SK-N-SH (cell line): ENCODE measurements around the gene EML2. TPM values are rescaled to one million over a fixed set of nuclear protein-coding genes. Genes with fewer than 3 reads are reported as not detected.

Experiments
- CHD2 ChIP-seq: fragments of 150-350 bp; IDR thresholded peaks from 2 replicates; pipeline ENCODE4 v1.6.1; 2018; ENCODE audit warnings: low read length; ENCODE audit not compliant: partially characterized antibody
- ELF1 ChIP-seq: IDR thresholded peaks from 2 replicates; pipeline ENCODE4 v1.4.0; 2012
- EP300 ChIP-seq, 2 experiments: IDR thresholded peaks; 2 replicates each; pipeline versions ENCODE4 v1.4.0 to v1.6.1; 2012; ENCODE audit warnings: borderline replicate concordance in 1 of 2, low read depth in 1 of 2, low read length in 1 of 2
- FOXJ3 ChIP-seq: sonication (generic); formaldehyde crosslinking; IDR thresholded peaks from 2 replicates; pipeline ENCODE4 v1.5.1; 2020; ENCODE audit warnings: mild to moderate bottlenecking, missing genetic modification reagents
- FOXM1 ChIP-seq: IDR thresholded peaks from 2 replicates; pipeline ENCODE4 v1.4.0; 2012; ENCODE audit warnings: low read depth, mild to moderate bottlenecking
- GABPA ChIP-seq: IDR thresholded peaks from 2 replicates; pipeline ENCODE4 v1.4.0; 2012; ENCODE audit warnings: low read depth, mild to moderate bottlenecking
- GATA2 ChIP-seq: sonication (generic); formaldehyde crosslinking; IDR thresholded peaks from 2 replicates; pipeline ENCODE4 v1.5.0; 2020; ENCODE audit warnings: mild to moderate bottlenecking, missing genetic modification reagents
- JUND ChIP-seq: IDR thresholded peaks from 2 replicates; pipeline ENCODE4 v1.4.0; 2012
- MEF2A ChIP-seq: IDR thresholded peaks from 2 replicates; pipeline ENCODE4 v1.4.0; 2012; ENCODE audit warnings: low read depth, borderline replicate concordance
- NFIC ChIP-seq: IDR thresholded peaks from 2 replicates; pipeline ENCODE4 v1.4.0; 2012; ENCODE audit warnings: borderline replicate concordance
- POLR2AphosphoS5 ChIP-seq: IDR thresholded peaks from 2 replicates; pipeline ENCODE4 v1.6.1; 2012; ENCODE audit warnings: low read depth, low read length
- RAD21 ChIP-seq: IDR thresholded peaks from 2 replicates; pipeline ENCODE4 v1.6.1; 2012; ENCODE audit warnings: mild to moderate bottlenecking, low read length
- RXRA ChIP-seq: IDR thresholded peaks from 2 replicates; pipeline ENCODE4 v1.4.0; 2012; ENCODE audit warnings: low read depth, mild to moderate bottlenecking, borderline replicate concordance
- SIN3A ChIP-seq: IDR thresholded peaks from 2 replicates; pipeline ENCODE4 v1.6.1; 2012; ENCODE audit warnings: low read depth, mild to moderate bottlenecking, low read length, moderate library complexity, borderline replicate concordance
- SMC3 ChIP-seq: IDR thresholded peaks from 2 replicates; pipeline ENCODE4 v1.6.1; 2012; ENCODE audit warnings: low read depth, low read length, improper control_type of control experiment
- TEAD4 ChIP-seq: IDR thresholded peaks from 2 replicates; pipeline ENCODE4 v1.4.0; 2012; ENCODE audit warnings: mild to moderate bottlenecking, borderline replicate concordance; ENCODE audit not compliant: insufficient read depth
- ZBTB33 ChIP-seq: IDR thresholded peaks from 2 replicates; pipeline ENCODE4 v1.4.0; 2012; ENCODE audit warnings: low read depth, borderline replicate concordance
- polyA plus RNA-seq, 3 experiments: library from polyadenylated mRNA; depleted of rRNA; stranded (reverse); fragments of >200 nt; gene quantifications; 2 replicates each; pipeline ENCODE4 v1.2.3, GENCODE V29; 2012
- TF ChIP-seq, protein P1 (sequence below): IDR thresholded peaks from 2 replicates; pipeline ENCODE4 v1.6.1; 2012; ENCODE audit warnings: mild to moderate bottlenecking, low read depth, low read length, moderate library complexity
- TF ChIP-seq, protein P2 (sequence below): IDR thresholded peaks from 2 replicates; pipeline ENCODE4 v1.4.0; 2012; ENCODE audit warnings: low read depth, borderline replicate concordance
- TF ChIP-seq, protein P3 (sequence below): fragments of 150-350 bp; IDR thresholded peaks from 2 replicates; pipeline ENCODE4 v1.6.1; 2016; ENCODE audit warnings: mild to moderate bottlenecking, low read depth, low read length

The EML2 gene
- polyA plus RNA-seq, 1 of the 3 experiments (the other 2 are of a cell fraction), result 12.4 TPM

GRCh38 chr19:45681391-45682015 lies 42.3 kb upstream of the EML2 start (continued):
- TF ChIP-seq, protein P1, sequence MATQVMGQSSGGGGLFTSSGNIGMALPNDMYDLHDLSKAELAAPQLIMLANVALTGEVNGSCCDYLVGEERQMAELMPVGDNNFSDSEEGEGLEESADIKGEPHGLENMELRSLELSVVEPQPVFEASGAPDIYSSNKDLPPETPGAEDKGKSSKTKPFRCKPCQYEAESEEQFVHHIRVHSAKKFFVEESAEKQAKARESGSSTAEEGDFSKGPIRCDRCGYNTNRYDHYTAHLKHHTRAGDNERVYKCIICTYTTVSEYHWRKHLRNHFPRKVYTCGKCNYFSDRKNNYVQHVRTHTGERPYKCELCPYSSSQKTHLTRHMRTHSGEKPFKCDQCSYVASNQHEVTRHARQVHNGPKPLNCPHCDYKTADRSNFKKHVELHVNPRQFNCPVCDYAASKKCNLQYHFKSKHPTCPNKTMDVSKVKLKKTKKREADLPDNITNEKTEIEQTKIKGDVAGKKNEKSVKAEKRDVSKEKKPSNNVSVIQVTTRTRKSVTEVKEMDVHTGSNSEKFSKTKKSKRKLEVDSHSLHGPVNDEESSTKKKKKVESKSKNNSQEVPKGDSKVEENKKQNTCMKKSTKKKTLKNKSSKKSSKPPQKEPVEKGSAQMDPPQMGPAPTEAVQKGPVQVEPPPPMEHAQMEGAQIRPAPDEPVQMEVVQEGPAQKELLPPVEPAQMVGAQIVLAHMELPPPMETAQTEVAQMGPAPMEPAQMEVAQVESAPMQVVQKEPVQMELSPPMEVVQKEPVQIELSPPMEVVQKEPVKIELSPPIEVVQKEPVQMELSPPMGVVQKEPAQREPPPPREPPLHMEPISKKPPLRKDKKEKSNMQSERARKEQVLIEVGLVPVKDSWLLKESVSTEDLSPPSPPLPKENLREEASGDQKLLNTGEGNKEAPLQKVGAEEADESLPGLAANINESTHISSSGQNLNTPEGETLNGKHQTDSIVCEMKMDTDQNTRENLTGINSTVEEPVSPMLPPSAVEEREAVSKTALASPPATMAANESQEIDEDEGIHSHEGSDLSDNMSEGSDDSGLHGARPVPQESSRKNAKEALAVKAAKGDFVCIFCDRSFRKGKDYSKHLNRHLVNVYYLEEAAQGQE, result no peak
- TF ChIP-seq EP300 (IDR thresholded peaks at IDR 0.05; ENCODE audit: borderline replicate concordance in 1 of 2, low read depth in 1 of 2, low read length in 1 of 2) (no peak), FOXJ3 (CRISPR knock-in tag) (no peak), ELF1 (peak; percentile 57; the same call in 1 of the 2 replicates), SIN3A (peak; percentile 64; the same call in 1 of the 2 replicates), GABPA (no peak), RXRA (no peak), SMC3 (peak; percentile 69), TEAD4 (no peak), ZBTB33 (no peak), GATA2 (CRISPR knock-in tag) (no peak), POLR2AphosphoS5 (no peak), RAD21 (peak; percentile 66), NFIC (0 out of 2 replicates have a peak, but pooled peaks have one; percentile 43), MEF2A (no peak), CHD2 (no peak), FOXM1 (no peak), JUND (no peak)
- TF ChIP-seq, protein P2, sequence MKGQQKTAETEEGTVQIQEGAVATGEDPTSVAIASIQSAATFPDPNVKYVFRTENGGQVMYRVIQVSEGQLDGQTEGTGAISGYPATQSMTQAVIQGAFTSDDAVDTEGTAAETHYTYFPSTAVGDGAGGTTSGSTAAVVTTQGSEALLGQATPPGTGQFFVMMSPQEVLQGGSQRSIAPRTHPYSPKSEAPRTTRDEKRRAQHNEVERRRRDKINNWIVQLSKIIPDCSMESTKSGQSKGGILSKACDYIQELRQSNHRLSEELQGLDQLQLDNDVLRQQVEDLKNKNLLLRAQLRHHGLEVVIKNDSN, result no peak
- TF ChIP-seq, protein P3, sequence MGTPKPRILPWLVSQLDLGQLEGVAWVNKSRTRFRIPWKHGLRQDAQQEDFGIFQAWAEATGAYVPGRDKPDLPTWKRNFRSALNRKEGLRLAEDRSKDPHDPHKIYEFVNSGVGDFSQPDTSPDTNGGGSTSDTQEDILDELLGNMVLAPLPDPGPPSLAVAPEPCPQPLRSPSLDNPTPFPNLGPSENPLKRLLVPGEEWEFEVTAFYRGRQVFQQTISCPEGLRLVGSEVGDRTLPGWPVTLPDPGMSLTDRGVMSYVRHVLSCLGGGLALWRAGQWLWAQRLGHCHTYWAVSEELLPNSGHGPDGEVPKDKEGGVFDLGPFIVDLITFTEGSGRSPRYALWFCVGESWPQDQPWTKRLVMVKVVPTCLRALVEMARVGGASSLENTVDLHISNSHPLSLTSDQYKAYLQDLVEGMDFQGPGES, result no peak
